DMS153 treated with DMSO at 0.1 percent for 48 hours (cell line): Measurements from ENCODE around the gene TEX28.
"Not testable (repeated sequence)": the region's sequence is repeated elsewhere in the genome, so short reads cannot be mapped to it uniquely, and the experiment has no call there.

Experiments used
- DNase-seq: peaks from one replicate; lab custom pipeline; 2025; ENCODE audit not compliant: unreplicated experiment; lab: John Stamatoyannopoulos, UW

TEX28 gene

GRCh38 chrX:154312116-154312515, 17.2 kb upstream of the TEX28 start:
- no peak for DNase-seq

DNA sequence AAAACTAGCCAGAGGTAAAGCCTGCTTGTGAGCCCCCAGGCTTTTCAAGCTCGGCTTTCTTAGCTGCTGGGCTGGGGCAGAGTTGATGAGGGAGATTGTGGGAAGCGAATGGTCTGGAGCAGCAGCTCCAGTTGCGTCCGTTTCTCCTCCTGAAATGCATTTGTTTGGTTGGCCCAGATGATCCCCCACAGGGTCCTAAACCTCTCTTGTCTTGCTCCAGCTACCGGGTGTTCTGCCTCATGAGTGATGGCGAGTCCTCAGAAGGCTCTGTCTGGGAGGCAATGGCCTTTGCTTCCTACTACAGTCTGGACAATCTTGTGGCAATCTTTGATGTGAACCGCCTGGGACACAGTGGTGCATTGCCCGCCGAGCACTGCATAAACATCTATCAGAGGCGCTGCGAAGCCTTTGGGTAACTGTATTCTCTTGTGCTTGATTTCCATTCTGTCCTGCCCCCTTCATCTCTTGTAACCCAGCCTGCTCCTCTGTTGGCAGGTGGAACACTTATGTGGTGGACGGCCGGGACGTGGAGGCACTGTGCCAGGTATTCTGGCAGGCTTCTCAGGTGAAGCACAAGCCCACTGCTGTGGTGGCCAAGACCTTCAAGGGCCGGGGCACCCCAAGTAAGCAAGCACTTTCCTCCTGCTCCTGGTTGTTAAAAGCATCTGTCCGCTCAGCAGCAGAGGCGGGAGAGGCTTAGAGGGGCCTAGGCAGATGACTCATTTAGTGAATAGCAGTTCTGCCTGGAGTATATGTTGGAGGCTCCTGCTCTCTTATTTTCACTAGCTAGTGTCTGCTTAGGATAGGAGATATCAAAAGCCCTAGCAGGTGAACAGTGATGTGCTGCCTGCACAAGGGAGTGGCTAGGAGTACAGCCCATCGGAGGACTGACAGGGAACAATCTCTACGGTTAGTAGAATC, 16.0 kb upstream of the TEX28 start:
- no peak for DNase-seq

DNA sequence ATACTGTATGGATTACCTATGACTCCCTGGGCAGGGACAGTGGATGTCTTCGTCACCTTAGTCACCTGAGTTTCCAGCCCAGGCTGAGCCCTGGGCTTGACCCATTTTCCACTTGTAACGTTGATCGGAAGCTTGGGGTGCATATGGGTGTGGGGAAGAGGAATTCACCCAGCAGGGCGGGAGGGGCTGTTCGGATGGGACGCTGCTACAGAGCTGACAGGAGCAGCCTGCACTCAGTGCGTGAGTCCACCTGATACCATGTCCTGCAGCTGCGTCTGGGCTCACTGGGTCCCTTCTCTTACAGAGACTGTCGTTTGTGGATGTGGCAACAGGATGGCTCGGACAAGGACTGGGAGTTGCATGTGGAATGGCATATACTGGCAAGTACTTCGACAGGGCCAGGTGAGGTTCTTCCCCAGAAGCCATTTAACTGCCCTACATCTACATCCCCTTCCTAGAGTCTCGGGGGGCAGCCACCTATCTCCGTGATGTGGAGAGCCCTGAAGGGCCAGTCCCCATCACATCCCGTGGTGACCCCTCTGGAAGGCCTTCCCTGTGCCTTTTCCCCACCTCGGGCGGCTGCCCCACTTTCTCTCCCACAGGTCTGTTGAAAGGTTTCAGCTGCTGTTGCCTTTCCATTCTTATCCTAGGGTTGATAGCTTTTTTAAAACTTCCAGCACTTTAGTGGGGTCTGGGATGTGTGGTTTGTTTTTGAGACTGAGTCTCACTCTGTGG, 14.3 kb upstream of the TEX28 start:
- no peak for DNase-seq

- DNase-seq, result peak; percentile 19
These were observed 13.4 kb upstream of the TEX28 start for GRCh38 chrX:154308108-154308946.

GRCh38 chrX:154307202-154307601, 12.3 kb upstream of the TEX28 start:
- DNase-seq, result no peak

DNA sequence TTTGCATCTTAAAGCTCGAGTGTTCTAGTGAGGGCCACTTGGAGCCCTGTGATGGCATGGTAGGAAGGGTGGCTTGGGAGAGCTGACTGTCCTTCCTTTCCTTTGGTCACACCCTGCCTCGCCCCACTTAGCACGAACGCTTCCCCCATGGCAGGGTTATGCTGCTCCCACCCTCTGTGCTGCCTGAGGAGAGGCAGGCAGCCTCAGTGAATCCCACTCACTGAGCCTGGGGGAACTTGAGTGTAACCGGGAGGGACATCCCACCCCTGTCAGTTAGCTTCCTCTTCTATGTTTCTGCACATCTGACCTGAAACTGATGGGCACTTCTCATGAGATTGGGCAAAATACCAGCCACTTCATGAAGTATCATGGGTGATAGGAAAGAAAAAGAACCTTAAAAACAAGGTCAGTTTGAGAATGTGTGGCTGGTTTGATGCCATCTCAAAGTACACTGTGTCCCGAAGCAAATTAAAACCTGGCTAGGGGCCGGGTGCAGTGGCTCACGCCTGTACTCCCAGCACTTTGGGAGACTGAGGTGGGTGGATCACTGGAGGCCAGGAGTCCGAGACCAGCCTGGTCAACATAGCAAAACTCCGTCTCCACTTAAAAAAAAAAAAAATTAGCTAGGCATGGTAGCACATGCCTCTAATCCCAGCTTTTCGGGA, 10.7 kb upstream of the TEX28 start:
- no peak for DNase-seq

GRCh38 chrX:154304846-154305245, 9.9 kb upstream of the TEX28 start:
- no peak for DNase-seq

GRCh38 chrX:154303476-154303875, 8.6 kb upstream of the TEX28 start:
- no peak for DNase-seq

DNA sequence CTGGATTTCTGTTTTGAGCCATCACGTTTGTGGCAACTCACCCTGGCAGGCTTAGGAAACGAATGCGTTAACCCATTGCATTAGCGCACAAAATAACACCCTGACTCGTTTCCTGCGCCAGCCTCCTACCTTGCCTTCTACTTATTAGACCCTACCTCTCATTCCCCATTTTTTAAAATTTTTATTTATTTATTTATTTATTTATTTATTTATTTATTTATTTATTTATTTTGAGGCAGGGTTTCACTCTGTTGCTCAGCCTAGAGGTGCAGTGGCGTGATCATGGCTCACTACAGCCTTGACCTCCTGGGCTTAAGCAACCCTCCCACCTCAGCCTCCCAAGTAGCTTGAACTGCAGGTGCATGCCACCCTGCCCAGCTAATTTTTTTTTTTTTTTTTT, 8.1 kb upstream of the TEX28 start:
- not testable (repeated sequence) for DNase-seq

DNA sequence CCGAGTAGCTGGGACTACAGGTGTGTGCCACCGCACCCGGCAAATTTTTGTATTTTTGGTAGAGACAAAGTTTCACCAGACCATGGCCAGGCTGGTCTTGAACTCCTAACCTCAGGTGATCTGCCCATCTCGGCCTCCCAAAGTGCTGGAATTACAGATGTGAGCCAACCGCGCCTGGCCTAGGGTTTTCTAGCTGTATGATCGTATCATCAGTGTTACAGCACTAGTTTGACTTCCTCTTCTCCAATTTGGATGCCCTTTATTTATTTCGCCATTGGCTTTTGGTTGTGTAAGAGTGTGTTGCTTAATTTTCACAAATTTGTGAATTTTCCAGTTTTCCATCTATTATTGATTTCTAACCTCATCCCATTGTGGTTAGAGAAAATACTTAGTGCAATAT, 5.9 kb upstream of the TEX28 start:
- no peak for DNase-seq

DNA sequence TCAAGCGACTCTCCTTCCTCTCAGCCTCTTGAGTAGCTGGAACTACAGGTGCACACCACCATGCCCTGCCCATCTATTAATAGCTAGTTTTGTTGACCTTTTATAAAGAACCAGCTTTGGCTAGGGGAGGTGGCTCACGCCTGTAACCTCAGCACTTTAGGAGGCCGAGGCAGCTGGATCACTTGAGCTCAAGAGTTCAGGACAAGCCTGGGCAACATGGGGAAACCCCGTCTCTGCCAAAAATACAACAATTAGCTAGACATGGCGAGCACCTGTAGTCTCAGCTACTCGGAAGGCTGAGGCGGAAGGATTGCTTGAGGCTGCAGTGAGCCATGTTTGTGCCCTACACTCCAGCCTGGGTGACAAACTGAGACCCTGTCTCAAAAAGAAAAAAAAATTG, 3.4 kb upstream of the TEX28 start:
- no peak for DNase-seq

DNA sequence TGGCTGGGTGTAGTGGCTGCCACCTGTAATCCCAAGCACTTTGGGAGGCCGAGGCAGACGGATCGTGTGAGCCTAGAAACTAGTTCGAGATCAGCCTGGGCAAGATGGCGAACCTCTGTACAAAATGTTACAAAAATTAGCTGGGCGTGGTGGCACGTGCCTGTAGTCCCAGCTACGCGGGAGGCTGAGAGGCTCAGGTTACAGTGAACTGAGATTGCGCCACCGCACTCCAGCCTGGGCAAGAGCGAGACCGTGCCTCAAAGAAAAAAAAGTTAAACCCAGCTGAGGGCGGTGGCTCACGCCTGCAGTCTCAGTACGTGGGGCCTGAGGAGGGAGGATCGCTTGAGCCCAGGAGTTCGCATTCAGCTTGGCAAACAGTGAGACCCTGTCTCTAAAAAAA, 1.8 kb upstream of the TEX28 start:
- no peak for DNase-seq

GRCh38 chrX:154295664-154296310, 863 bp upstream of the TEX28 start, which contains the start of gene TKTL1:
TSS of gene TKTL1 (plus strand) at chrX:154295795. CDS start at chrX:154295860, 65 bp downstream.
- DNase-seq, result no peak

DNA sequence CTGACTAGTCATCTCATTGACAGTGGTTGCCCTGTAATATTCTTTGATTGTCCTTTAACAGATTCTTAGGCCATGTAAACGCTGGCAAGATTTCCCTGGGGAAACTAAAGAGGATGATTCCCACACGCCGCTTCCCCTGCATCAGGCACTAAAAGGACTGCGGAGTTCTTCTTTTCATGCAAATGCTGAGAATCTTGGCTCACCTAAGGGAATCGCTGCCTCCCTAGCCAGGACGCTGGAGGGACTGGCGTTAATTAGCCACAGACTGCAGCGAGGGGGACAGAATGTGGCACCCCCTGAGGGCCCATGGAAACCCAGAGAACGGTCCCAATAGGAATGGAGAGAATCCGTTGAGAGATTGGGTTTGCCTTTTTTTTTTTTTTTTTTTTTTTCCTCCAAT, 8.5 kb downstream of the TEX28 start:
- not testable (repeated sequence) for DNase-seq

- DNase-seq, result not testable (repeated sequence)
These were observed 10.2 kb downstream of the TEX28 start for GRCh38 chrX:154284489-154285338.

GRCh38 chrX:154269245-154269644, 25.7 kb downstream of the TEX28 start:
- not testable (repeated sequence) for DNase-seq

DNA sequence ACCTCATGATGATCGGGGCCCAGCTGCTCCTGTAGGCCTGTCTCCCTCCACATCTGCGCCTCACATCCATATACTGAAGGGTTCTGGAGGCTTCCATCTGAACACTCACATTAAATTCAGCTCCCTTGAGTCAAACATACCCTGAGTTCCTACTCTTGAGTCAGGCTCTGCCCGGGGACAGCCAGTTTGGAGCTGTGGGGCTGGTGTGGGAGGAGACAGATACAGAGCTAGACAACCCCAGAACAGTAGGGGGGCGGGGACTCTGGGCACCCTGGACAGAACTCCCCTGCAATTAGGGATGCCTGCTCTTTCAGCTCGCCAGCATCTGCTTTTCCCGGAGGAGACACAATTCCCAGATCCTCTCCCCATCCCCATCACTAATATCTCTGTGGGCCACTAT, 31.9 kb downstream of the TEX28 start:
- DNase-seq, result not testable (repeated sequence)

DNA sequence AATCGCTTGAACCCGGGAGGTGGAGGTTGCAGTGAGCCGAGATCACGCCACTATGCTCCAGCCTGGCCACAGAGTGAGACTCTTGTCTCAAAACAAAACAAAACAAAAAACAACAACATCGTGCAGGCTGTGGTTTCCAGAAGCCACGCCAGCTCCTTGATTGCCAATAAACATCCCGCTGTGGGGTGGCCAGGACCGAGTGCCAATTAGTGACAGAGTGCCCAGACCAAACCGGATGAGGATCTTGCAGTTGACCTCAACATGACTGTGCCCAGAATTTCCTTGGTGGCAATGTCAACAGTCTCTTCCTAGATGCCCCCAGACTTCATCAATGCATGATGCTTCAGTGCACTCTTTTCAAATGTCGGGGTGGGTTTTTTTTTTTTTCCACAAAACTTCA, 36.2 kb downstream of the TEX28 start:
- DNase-seq, result not testable (repeated sequence)

- not testable (repeated sequence) for DNase-seq
These were observed 37.6 kb downstream of the TEX28 start, which contains the start of gene OPN1MW3 for GRCh38 chrX:154257282-154257681. TSS of gene OPN1MW3 (plus strand) at chrX:154257582. CDS start at chrX:154257620, 38 bp downstream.
